Activated CD8-positive, alpha-beta memory T cell treated with anti-CD3 and anti-CD28 coated beads for 48 hours (primary cell): ENCODE results near the gene KRTCAP2.
"Not testable (repeated sequence)": the region's sequence is repeated elsewhere in the genome, so short reads cannot be mapped to it uniquely, and the experiment has no call there.

Experiments
- DNase-seq, 3 experiments: peaks; one replicate each; pipeline ENCODE4 v3.0.0-alpha.2; 2020; ENCODE audit warnings: low read depth in 2 of 3, low spot score in 2 of 3

KRTCAP2 gene

GRCh38 chr1:155200920-155201319, 27.8 kb upstream of the KRTCAP2 start:
- DNase-seq, result no peak

- DNase-seq, result no peak
These were observed 26.7 kb upstream of the KRTCAP2 start for GRCh38 chr1:155199792-155200191.

DNA sequence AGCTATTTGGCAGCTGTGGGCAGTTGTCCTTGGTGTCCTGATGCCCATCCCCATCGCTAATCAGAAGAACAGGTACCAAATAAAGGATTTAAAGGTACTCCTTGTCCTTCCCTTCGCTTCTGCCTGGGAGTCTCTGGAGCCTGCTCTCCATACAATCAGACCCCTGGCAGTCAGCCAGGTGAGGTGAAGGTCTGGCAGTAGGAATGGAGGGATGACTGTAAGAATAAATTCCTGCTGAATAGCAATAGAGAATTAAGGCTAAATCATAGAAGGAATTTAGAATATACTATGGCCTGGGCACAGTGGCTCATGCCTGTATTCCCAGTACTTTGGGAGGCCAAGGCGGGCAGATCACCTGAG, 25.4 kb upstream of the KRTCAP2 start:
- no peak for DNase-seq

- no peak for DNase-seq
These were observed 24.9 kb upstream of the KRTCAP2 start for GRCh38 chr1:155197901-155198546.

DNA sequence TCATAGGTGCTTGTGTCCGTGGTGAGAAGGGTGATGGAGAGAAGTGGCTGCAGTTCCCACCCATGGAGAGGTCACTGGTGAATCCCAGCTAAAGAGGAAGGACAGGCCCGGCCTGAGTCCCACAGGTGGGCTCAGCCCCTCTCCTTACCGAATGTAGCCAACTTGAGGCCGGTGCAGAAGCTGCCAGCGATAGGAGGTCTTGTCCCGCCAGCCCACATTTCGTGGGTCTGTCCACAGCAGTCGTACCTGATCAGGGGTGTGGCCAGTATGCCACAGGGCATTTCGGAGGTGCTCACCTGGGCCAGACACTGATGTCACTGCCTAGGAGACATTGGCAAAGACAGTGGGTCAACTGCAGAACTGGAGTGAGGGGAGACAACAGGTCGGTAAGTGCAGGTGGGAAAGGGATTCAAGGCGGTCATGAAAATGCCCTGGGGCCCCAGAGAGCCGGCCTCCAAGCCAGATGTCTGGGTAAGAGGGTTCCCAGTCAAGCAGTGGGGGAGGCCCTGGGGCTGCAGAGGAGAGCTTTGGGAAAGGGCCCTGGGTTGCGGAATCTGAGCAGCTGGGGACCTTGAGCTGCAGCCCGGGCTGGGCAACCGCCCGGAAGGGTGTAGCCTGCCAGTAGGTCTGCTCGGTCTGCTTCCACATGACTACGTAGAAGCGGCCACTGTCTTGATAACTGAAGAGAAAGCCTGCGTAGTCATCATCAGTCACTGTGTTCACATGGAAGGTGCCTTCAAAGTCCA, 24.0 kb upstream of the KRTCAP2 start:
- DNase-seq, result no peak

DNA sequence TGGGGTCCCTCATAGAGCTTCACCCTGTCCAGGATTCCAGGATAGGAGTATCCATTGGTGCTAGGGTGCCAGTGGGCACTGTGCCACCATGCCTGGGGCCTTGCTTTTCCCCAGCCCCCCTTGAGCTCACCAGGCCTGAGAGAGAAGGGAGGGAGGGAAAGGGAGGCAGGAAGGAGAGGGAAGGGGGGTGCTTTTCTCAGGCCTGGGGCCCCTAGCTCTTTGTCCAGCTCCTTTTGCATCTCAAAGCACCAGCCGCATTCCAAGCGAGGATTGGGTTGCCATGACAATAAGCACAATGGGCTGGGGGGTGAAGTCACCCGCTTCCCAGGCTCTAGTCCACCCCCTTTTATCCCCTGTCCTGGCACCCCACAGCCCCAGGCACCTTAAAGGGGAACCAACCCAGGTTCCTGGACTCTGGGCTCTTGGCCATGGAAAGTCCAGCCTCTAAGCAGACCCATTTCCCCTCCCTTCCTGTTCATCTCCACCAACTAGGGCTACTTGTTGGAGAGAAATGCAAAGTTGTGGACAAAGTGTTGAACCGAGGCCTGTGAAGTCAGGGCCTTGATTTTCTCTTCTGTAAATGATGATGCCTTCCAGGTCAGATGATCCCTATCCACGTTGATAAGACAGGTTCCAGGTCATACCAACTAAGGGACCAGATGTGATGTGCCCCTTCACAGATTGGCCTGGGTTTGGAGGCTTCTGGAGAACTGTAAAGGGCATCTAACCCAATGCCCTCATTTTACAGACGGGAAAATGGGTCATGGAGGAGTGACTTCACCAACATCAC, 23.2 kb upstream of the KRTCAP2 start:
- DNase-seq, result no peak

DNA sequence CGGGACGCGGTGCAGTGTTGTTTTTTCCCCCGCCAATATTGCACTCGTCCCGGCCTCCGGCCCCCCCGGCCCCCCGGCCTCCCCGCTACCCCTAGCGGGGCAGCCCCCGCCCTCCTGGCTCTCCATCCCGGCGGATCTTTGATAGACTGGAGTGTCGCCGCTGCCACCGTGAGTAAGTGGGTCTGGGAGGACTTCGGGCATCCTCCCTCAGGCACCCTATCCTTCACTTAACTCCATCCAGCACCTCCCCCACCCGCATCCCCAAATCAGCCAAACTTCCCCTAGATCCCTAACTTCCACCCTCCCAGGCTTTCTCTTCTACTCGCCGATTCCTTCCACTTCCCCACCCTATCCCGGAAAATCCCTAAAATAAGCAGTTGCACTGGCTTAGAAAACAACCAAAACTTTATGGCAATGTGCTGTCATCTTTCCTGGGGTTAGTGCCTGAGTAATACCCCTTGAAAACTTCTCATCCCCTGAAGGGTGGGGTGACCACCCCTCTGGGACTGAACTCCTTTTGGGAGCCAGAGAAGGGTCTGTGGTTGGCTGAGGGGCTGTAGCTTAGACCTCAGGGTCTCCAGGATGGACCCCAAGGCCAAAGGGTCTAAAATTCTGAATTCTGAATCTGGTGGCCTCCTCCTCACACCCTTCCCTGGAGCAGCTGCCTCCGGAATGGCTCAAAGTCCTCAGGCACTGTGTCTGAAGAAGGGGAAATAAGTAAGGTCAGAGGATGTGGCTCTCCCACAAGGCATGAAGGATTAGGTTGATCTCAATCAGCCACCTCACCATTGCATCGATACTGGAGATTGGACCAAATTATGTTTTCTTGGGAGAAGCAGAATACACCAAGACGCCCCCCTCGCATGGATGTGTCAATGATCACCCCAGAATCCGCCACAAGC, 22.3 kb upstream of the KRTCAP2 start:
- no peak for DNase-seq

DNA sequence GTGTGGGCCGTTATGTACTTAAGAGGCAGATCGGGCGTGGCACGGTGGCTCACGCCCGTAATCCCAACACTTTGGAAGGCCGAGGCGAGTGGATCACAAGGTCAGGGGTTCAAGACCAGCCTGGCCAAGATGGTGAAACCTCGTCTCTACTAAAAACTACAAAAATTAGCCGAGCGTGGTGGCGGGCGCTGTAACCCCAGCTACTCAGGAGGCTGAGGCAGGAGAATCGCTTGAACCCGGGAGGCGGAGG, 20.8 kb upstream of the KRTCAP2 start:
- DNase-seq, result not testable (repeated sequence)

- DNase-seq, result peak in 2 of 3 experiments; percentile 66 to 75
These were observed 20.3 kb upstream of the KRTCAP2 start for GRCh38 chr1:155193275-155193990.

GRCh38 chr1:155192346-155193274, 19.5 kb upstream of the KRTCAP2 start:
- peak in 1 of 3 experiments; percentile 33 for DNase-seq

DNA sequence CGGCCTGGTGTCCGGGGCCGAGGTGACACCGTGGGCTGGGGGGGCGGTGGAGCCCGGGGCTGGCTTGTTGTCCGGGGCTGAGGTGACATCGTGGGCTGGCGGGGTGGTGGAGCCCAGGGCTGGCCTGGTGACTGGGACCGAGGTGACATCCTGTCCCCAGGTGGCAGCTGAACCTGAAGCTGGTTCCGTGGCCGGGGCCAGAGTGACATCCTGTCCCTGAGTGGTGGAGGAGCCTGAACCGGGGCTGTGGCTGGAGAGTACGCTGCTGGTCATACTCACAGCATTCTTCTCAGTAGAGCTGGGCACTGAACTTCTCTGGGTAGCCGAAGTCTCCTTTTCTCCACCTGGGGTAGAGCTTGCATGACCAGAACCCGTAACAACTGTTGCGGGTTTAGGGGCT, 18.8 kb upstream of the KRTCAP2 start:
- no peak for DNase-seq

- not testable (repeated sequence) for DNase-seq
These were observed 16.8 kb upstream of the KRTCAP2 start for GRCh38 chr1:155189926-155190325.

DNA sequence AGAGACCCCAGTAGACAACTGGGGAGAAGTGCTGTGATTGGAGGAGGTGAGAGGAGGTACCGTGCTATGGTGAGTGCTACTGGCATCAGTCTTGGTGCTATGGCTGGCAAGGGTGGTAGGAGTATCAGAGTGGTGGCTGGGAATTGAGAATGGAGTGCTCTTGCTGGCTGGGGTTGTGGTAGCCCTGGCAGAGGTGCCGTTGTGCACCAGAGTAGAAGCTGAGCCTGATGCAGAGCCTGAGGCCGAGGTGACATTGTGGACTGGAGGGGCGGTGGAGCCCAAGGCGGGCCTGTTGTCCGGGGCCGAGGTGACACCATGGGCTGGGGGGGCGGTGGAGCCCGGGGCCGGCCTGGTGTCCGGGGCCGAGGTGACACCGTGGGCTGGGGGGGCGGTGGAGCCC, 15.2 kb upstream of the KRTCAP2 start:
- DNase-seq, result no peak

DNA sequence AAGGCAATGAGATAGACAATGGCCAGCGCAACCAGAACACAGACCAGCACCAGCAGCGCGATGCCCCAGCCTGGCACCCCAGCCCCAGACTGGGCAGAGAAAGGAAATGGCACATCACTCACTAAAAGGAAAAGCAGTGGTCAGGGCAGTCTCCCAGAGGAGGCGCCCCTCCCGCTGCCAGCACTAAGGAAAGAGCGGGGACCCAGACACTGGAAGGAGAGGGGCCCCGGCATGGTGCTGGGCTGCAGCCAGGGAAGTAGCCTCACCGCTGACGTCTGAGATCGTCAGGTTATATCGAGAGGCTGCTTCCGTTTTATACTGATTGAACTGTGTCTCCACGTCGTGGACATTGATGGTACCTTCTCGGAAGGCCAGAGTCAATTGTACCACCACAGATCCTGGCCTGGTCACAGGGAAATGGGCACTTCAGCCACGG, 14.4 kb upstream of the KRTCAP2 start:
- no peak for DNase-seq

DNA sequence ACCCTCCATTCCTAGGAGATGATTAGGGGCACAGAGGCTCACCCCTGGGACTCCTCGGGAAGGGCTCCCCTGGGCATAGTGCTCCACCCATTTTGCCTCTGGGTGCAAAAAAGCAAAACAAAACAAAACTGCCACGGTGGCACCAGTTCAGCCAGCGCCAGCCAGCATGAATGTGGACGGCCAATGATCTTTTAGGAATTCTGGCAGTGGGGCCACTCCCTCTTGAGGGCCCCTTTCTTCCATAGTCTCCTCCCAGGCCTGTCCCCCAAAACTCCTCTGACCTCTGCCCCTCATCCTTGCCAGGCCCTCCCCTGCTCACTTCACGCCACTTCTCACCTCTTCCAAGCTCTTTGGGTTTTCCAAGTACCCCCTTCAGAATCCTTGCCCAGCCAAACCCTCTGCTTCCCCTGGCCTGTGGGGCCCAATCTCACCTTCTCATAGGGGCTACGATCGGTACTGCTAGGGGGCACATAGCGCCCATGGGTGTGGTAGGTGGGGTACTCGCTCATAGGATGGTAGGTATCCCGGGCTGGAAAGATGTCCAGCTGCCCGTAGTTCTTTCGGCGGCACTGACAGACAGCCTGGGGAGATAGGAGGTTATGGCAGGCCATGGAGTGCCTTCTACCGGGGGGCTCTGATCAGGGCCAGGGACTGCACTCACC, 13.8 kb upstream of the KRTCAP2 start:
- DNase-seq, result no peak

DNA sequence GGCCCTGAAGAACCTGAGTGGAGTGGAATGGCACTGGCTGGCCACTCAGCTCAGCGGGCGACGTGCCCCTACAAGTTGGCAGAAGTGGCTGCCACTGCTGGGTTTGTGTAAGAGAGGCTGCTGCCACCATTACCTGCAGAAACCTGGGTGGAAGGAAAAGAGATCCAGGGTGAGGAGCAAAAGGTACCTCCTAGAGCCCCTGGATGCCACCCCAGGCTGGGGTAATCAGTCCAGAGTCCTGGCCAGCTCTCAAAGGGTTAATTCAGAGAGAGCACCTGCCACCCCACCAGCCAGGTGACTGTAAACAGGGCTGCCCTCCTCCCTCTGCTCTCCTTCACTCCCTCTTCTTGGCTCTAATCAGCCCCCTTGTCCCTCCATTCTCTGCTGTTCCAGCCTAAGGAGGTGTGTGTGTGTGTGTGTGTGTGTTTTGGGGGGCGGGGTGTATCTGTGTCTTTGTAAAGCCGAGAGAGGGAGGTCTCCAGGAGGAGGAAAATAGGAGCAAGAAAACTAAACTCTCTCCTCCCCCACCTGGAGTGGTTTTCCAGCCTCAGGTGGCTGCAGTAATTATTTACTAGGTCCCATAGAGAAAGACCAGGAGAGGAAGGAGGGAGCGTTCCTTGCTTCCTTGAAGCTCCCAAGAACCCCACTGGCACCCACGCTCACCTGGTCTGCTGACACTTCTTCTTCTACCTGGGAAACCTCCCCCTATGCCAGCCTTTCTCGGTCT, 13.1 kb upstream of the KRTCAP2 start:
- no peak for DNase-seq

- no peak for DNase-seq
These were observed 12.6 kb upstream of the KRTCAP2 start for GRCh38 chr1:155185783-155186066.
